DND-41 (cell line): ENCODE measurements around the gene JUND.
A peak's percentile ranks its signal among the peaks of the same experiment; 100 is the strongest.

ENCODE experiments used
- ATAC-seq: fragments of 200-7000 bp; cut with Tn5 transposase; 3 replicates; pipeline ENCODE4 v1.9.1; 2021; ENCODE audit warnings: low read depth; ENCODE audit not compliant: insufficient read depth
- DNase-seq: peaks from one replicate; pipeline ENCODE4 v3.0.0-alpha.2; 2020
- H2AFZ ChIP-seq: 2 replicates; pipeline ENCODE4 v1.6.0; 2012; ENCODE audit warnings: low read depth, low read length
- H3K27ac ChIP-seq: 2 replicates; pipeline ENCODE4 v1.5.1; 2012; ENCODE audit warnings: low read length, inconsistent platforms
- H3K27me3 ChIP-seq: fragments of 200-600 bp; sonication (generic); 2 replicates; pipeline ENCODE4 v1.6.0; 2012; ENCODE audit warnings: low read length, mild to moderate bottlenecking, inconsistent platforms; ENCODE audit not compliant: insufficient read depth, poor library complexity
- H3K36me3 ChIP-seq: 2 replicates; pipeline ENCODE4 v1.5.1; 2012; ENCODE audit warnings: low read length, inconsistent platforms; ENCODE audit not compliant: insufficient read depth
- H3K4me1 ChIP-seq: 2 replicates; pipeline ENCODE4 v1.5.1; 2012; ENCODE audit warnings: mild to moderate bottlenecking, low read length; ENCODE audit not compliant: insufficient read depth
- H3K4me2 ChIP-seq: 2 replicates; pipeline ENCODE4 v1.6.0; 2012; ENCODE audit warnings: mild to moderate bottlenecking, moderate library complexity, low read length, inconsistent platforms; ENCODE audit not compliant: insufficient read depth
- H3K4me3 ChIP-seq, 2 experiments: fragments of 200-600 bp in 1 of 2; shearing (Covaris generic) in 1 of 2; 2 replicates each; pipeline ENCODE4 v1.5.1; 2012 to 2016; ENCODE audit warnings: inconsistent platforms in 2 of 2, low read length in 2 of 2, mild to moderate bottlenecking in 2 of 2, low read depth in 1 of 2, moderate library complexity in 1 of 2
- H3K79me2 ChIP-seq: 2 replicates; pipeline ENCODE4 v1.6.0; 2012; ENCODE audit warnings: low read length, inconsistent platforms; ENCODE audit not compliant: insufficient read depth
- H3K9ac ChIP-seq: 2 replicates; pipeline ENCODE4 v1.6.0; 2012; ENCODE audit warnings: low read depth, mild to moderate bottlenecking, inconsistent platforms, low read length, moderate library complexity
- H3K9me3 ChIP-seq: 2 replicates; pipeline ENCODE4 v1.5.1; 2012; ENCODE audit warnings: low read length, moderate library complexity, mild to moderate bottlenecking, inconsistent platforms; ENCODE audit not compliant: insufficient read depth, severe bottlenecking
- H4K20me1 ChIP-seq: 2 replicates; pipeline ENCODE4 v1.6.0; 2012; ENCODE audit warnings: low read length; ENCODE audit not compliant: insufficient read depth
- EZH2 ChIP-seq: IDR thresholded peaks from 3 replicates; pipeline ENCODE4 v1.6.1; 2012; ENCODE audit warnings: borderline replicate concordance, low read depth, mild to moderate bottlenecking, moderate library complexity, low read length, inconsistent platforms; ENCODE audit not compliant: severe bottlenecking
- TF ChIP-seq, protein P1 (sequence below): IDR thresholded peaks from 2 replicates; pipeline ENCODE4 v1.5.1; 2012; ENCODE audit warnings: borderline replicate concordance, low read length, moderate library complexity, mild to moderate bottlenecking; ENCODE audit not compliant: poor library complexity, severe bottlenecking; ENCODE audit errors: extremely low read depth

JUND gene

GRCh38 chr19:18282021-18282787 lies 782 bp upstream of the JUND start:
- H3K4me3 ChIP-seq, result peak overlapping the region; percentile 0 to 51; a peak in 3 of 4 replicates
- no peak for TF ChIP-seq EZH2
- TF ChIP-seq, protein P1, sequence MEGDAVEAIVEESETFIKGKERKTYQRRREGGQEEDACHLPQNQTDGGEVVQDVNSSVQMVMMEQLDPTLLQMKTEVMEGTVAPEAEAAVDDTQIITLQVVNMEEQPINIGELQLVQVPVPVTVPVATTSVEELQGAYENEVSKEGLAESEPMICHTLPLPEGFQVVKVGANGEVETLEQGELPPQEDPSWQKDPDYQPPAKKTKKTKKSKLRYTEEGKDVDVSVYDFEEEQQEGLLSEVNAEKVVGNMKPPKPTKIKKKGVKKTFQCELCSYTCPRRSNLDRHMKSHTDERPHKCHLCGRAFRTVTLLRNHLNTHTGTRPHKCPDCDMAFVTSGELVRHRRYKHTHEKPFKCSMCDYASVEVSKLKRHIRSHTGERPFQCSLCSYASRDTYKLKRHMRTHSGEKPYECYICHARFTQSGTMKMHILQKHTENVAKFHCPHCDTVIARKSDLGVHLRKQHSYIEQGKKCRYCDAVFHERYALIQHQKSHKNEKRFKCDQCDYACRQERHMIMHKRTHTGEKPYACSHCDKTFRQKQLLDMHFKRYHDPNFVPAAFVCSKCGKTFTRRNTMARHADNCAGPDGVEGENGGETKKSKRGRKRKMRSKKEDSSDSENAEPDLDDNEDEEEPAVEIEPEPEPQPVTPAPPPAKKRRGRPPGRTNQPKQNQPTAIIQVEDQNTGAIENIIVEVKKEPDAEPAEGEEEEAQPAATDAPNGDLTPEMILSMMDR, result peak; percentile 41
- no peaks in the 10 kb centered on the region for H3K9me3 ChIP-seq
- DNase-seq, result no peak
- peaks cover 19% of the 10 kb centered on the region for H4K20me1 ChIP-seq
- H3K4me1 ChIP-seq, result peaks cover 29% of the 10 kb centered on the region
- peak overlapping the region; percentile 89 for H3K27ac ChIP-seq
- H3K36me3 ChIP-seq, result peaks cover 20% of the 10 kb centered on the region
- peaks cover 37% of the 10 kb centered on the region for H3K79me2 ChIP-seq
- peak overlapping the region; percentile 72 for H2AFZ ChIP-seq
- no peaks in the 10 kb centered on the region for H3K27me3 ChIP-seq
- peak overlapping the region; percentile 62 for H3K4me2 ChIP-seq
- ATAC-seq, result peak; percentile 47
- H3K9ac ChIP-seq, result peak overlapping the region; percentile 75

GRCh38 chr19:18280247-18281081 lies 958 bp downstream of the JUND start:
- peaks cover 29% of the 10 kb centered on the region for H3K4me1 ChIP-seq
- peak; percentile 89 for DNase-seq
- H3K4me2 ChIP-seq, result peak overlapping the region; percentile 81
- peak overlapping the region; percentile 53; the same call in 1 of the 2 replicates for H2AFZ ChIP-seq
- peak overlapping the region; percentile 78 to 82 for H3K4me3 ChIP-seq
- peak; percentile 50 for ATAC-seq
- peaks cover 20% of the 10 kb centered on the region for H3K36me3 ChIP-seq
- peaks cover 40% of the 10 kb centered on the region for H3K79me2 ChIP-seq
- H3K9me3 ChIP-seq, result no peaks in the 10 kb centered on the region
- no peaks in the 10 kb centered on the region for H3K27me3 ChIP-seq
- TF ChIP-seq EZH2, result no peak
- TF ChIP-seq, protein P1, result peak; percentile 18
- H4K20me1 ChIP-seq, result peaks cover 25% of the 10 kb centered on the region
- peak overlapping the region; percentile 99 for H3K9ac ChIP-seq
- peak overlapping the region; percentile 98 for H3K27ac ChIP-seq

GRCh38 chr19:18279516-18280246 lies 1.7 kb downstream of the JUND start:
- peak overlapping the region; percentile 98 for H3K27ac ChIP-seq
- DNase-seq (peak; percentile 97), ATAC-seq (peak; percentile 60)
- peak overlapping the region; percentile 81 for H3K4me2 ChIP-seq
- peaks cover 40% of the 10 kb centered on the region for H3K79me2 ChIP-seq
- H4K20me1 ChIP-seq, result peaks cover 31% of the 10 kb centered on the region
- no peaks in the 10 kb centered on the region for H3K27me3 ChIP-seq
- H3K4me3 ChIP-seq, result peak overlapping the region; percentile 78 to 82
- no peaks in the 10 kb centered on the region for H3K9me3 ChIP-seq
- TF ChIP-seq EZH2, result no peak
- TF ChIP-seq, protein P1, result peak; percentile 99
- peak overlapping the region; percentile 59 for H2AFZ ChIP-seq
- H3K4me1 ChIP-seq, result peaks cover 29% of the 10 kb centered on the region
- peaks cover 20% of the 10 kb centered on the region for H3K36me3 ChIP-seq
- peak overlapping the region; percentile 99 for H3K9ac ChIP-seq
